ENCODE results near the gene SLC9A8. TPM values are rescaled to one million over a fixed set of nuclear protein-coding genes. Genes with fewer than 3 reads are reported as not detected.

The SLC9A8 gene
- total RNA-seq, 1 donor: 7.3 TPM

DNA sequence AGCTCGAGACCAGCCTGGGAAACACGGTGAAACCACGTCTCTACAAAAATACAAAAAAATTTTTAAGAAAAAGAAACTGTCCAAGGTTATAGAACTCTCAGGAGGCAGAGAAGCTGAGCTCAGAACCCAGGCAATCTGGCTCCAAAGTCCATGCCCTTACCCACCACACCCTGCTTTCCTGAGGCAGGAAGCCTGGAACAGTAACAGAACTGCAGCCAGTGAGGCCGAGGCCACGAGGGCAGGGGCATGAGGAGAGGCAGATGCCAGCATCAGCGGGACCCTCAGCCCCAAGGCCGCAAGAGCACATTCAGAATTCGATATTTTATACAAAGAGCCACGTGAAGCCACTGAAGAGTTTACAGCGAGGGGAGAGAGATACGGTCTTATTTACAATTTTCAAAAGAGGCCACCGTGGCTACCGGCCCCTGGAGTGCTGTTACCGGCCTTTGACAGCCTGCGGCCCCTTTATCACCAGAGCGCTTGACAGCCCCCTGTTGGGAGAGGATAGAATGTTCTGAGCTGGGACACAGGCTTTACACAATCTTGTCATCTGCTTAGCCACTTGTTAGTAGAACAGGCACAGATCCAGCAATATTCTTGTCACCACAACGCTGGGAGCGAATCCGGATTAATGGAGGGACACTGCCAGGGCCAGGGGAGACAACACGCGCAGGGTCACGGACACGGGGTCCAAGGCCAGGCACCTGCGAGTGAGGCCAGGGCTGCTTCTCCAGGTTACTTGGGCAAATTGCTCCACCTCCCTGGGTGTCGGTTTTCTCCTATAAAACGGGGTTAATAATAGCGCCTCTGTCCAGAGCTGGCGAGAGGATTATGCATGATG is 97.1 kb downstream of the SLC9A8 start:
- no peak for DNase-seq (ENCODE audit: low read depth)
- TF ChIP-seq, protein P1, sequence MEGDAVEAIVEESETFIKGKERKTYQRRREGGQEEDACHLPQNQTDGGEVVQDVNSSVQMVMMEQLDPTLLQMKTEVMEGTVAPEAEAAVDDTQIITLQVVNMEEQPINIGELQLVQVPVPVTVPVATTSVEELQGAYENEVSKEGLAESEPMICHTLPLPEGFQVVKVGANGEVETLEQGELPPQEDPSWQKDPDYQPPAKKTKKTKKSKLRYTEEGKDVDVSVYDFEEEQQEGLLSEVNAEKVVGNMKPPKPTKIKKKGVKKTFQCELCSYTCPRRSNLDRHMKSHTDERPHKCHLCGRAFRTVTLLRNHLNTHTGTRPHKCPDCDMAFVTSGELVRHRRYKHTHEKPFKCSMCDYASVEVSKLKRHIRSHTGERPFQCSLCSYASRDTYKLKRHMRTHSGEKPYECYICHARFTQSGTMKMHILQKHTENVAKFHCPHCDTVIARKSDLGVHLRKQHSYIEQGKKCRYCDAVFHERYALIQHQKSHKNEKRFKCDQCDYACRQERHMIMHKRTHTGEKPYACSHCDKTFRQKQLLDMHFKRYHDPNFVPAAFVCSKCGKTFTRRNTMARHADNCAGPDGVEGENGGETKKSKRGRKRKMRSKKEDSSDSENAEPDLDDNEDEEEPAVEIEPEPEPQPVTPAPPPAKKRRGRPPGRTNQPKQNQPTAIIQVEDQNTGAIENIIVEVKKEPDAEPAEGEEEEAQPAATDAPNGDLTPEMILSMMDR (IDR thresholded peaks at IDR 0.05; ENCODE audit: insufficient read depth, low read depth, low read length): peak; percentile 18
- H3K4me3 ChIP-seq (ENCODE audit: low read depth, low read length): no peak overlapping the region

DNA sequence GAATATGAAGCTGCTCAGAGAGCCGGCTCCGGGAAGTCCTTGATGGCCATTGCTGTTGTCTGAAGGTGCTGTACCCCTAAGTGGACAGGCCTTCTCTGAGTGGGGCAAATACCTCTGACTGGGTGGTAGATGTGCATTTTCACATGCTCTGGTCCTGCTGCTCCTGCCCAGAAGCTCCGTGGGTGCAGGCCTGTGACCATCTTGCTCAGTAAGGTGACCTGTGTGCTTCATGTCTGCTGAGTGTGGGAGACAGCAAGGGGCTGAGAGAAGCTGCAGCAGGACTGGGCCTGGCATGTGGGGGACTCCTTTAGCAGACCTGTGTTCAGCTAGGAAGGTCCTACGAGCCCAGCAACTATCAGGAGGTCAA is 97.7 kb downstream of the SLC9A8 start:
- DNase-seq (ENCODE audit: low read depth): no peak
- TF ChIP-seq, protein P1 (IDR thresholded peaks at IDR 0.05; ENCODE audit: insufficient read depth, low read depth, low read length): no peak
- no peak overlapping the region for H3K4me3 ChIP-seq (ENCODE audit: low read depth, low read length)

DNA sequence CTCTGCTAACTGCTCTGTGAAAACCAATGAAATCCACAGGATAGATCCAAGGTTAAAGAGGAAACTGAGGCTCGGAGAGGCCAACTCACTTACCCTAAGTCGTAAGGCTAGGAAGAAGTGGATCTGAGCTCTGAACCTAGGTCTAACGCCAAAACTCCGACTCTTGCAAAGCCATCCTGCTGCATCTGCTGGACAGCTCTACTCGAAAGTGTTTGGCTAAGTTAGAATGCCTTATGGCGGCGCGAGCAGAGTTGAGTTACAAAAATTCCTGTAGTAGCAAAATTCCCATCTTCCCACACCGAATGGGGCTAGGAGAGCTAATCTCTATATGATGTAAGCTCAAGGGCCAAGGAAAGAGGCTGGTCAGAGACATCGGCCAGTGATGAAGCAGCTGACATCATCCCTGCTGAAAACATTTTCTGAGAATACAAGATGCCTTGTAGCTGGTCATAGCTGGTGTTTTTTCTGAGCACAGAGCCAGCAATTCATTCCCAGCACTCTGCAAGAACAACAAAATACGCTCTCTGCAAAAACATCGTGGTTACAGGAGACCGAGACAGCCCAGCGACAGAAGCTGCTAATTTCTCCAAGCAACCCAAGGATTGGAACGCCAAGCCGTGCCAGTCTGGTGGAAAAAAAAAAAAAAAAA is 100.9 kb downstream of the SLC9A8 start:
- peak; percentile 42 for DNase-seq (ENCODE audit: low read depth)
- peak overlapping the region; percentile 83 for H3K4me3 ChIP-seq (ENCODE audit: low read depth, low read length)
- TF ChIP-seq, protein P1 (IDR thresholded peaks at IDR 0.05; ENCODE audit: insufficient read depth, low read depth, low read length): no peak

DNA sequence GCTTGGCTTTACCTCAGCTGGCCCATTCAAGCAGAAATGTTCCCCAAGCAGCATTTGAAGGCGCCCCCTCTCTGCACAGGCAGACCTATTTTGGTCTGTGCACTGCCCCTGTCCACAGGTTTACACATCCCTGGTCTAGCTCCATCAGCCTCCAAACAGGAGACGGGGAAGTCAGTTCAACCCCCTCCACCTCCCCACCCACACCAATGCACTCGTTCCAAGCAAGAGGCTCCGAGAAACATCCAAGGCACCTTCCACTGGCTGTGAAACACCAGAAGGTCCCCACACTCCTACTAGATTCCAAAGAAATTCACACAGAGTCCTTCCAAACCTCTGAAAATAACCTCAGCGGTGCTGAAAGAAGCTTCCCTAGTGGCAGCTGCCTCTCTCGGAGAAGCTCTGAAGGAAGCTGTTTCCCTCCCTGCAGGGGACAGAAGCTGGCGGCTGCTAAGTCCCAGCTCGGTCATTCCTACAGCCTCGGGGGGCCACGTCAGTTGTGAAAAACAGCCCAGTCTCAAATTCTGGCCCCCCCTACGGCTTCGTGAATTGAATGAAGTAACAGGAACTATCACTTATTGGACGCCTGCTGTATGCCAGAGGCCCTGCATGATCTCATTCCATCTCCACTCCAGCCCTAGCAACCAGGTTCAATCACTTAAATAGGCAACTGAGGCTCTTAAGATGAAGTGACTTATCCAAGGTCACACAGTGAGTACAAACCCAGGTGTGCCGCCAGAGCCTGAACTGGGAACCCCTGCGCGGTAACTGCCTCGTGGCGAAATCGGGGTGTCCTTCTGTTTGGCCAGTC is 101.9 kb downstream of the SLC9A8 start:
- peak overlapping the region; percentile 83 for H3K4me3 ChIP-seq (ENCODE audit: low read depth, low read length)
- TF ChIP-seq, protein P1 (IDR thresholded peaks at IDR 0.05; ENCODE audit: insufficient read depth, low read depth, low read length): no peak
- DNase-seq (ENCODE audit: low read depth): no peak

DNA sequence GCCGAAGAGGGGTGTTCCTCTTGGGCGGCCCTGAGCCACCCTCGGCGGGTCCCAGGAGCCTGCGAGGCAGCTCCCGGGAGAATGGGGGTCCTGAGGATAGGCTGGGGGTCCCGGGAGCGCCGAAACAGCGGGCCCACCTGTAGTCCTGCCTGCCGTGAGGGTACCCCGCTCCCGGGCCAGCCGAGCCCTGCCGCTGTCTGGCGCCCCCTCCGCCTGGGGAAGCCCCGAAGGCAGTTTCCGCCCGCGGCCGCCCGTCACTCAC is 102.4 kb downstream of the SLC9A8 start:
- peak overlapping the region; percentile 83 for H3K4me3 ChIP-seq (ENCODE audit: low read depth, low read length)
- DNase-seq (ENCODE audit: low read depth): no peak
- TF ChIP-seq, protein P1 (IDR thresholded peaks at IDR 0.05; ENCODE audit: insufficient read depth, low read depth, low read length): no peak

DNA sequence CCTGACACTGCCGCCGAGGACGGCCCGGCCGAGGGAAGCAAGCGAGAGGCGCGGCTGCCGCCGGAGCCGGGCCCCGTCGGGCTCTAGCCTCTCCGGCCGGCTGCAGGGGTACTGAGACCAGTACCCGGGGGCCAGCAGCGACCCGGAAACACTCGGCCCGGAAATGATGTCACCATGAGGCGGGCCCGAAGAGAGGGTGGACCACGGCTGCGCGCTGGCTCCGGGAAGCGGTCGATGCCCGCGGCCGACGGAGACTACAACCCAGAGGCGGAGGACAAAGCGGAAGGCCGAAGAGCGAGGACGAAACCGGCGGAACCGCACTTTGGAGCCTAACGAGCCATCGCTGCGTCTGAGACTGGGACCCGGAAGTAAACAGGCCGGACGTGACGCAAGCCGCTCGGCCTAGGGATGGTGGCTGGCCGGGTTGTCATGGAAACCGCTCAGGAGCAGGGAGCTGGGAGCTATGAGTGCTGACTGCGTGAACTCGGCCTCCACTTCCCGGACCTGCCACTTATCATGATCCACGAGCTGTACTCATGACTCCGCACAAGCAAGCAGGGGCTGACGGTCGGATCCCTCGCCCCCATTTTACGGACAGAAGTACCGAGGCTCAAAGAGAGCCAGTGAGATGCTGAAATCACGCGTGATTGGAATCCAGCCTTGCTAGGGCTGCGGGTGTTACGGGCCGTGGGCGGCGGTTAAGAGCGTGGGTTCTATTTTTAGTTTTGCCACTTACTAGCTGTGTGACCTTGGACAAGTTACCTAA is 102.9 kb downstream of the SLC9A8 start, which contains the start of gene SPATA2:
Gene SPATA2 (minus strand): TSS at position 150 of the 766 bp plus-strand sequence. CDS start 7,039 bp downstream, outside the sequence.
- TF ChIP-seq, protein P1 (IDR thresholded peaks at IDR 0.05; ENCODE audit: insufficient read depth, low read depth, low read length): no peak
- peak; percentile 97 for DNase-seq (ENCODE audit: low read depth)
- peak within 1 kb of the TSS; percentile 83 for H3K4me3 ChIP-seq (ENCODE audit: low read depth, low read length)
